GOT3 (cell line): ENCODE measurements around the gene HSD17B10.
"Not testable (repeated sequence)": the region's sequence is repeated elsewhere in the genome, so short reads cannot be mapped to it uniquely, and the experiment has no call there.

Experiments
- DNase-seq: peaks from one replicate; lab custom pipeline; 2025; ENCODE audit warnings: mixed read lengths; lab: John Stamatoyannopoulos, UW

HSD17B10 gene

DNA sequence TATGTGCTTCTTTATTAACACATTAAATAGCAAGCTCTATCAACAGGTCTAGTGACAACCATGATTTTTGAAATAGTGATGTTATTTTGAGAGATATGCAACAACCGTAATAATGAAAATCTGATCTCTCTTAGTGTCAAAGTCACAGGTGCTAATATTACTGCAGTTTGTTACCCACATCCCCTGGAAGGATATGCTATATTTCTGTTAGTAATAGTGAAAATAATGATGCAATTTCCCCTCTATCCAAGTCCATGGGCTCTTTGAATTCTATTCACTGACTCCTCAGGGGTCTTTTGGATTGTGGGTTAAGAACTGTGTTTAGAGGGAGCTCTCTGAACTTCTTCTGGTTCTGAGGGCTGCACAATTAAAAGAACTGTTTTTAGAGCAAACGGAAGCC is 3.0 kb upstream of the HSD17B10 start:
- no peak for DNase-seq

DNA sequence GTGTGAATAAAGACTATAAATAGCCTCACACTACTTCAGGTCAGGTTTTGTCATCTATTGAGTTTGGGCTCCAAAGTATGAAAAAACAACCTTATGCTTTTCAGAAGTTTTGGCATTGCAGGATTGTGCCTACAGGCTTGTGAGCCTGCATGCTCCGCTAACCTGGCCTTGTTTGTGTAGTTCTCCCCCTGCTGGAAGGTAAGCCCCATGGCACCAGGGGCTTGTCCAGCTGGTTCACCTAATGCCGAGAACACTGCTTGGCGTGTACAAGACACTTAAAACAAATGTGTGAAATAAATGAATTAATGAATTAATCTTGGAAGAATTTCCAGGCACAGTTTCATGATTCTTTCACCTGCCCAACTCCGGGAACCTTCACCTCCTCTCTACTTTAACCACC is 1.8 kb upstream of the HSD17B10 start:
- DNase-seq, result no peak

DNA sequence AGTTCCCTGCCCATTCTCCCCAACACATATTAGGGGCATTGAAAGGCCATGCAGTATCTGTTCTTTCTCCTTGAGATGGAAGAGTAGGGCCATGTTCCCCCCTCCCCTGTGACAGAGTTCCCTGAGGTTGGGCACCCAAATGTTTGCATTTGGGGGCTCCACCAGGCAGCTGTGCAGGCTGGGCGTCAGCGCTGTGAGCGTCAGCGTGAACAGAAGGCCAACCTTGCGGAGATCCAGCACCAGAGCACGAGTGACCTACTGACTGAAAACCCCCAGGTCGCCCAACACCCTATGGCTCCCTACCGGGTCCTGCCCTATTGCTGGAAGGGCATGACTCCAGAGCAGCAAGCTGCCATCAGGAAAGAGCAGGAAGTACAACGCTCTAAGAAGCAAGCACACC is 3.9 kb downstream of the HSD17B10 start:
- no peak for DNase-seq

DNA sequence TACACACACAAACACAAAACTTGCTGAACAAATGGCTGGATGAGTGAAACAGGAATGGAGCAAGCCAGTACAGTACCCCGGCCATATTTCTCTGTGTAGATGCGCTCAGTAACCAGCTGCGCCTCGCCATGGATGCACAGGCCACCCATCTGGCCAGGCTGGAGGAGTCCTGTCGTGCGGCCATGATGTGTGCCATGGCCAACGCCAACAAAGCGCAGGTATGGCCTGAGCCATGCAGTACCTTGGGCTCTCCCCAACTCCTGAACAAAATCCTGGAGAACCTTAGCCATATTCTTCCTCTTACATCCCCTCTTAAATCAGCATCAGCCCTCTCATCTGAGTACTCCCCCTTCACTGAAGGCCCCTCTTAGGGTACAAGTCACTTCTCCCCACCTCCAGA is 4.4 kb downstream of the HSD17B10 start:
- no peak for DNase-seq

DNA sequence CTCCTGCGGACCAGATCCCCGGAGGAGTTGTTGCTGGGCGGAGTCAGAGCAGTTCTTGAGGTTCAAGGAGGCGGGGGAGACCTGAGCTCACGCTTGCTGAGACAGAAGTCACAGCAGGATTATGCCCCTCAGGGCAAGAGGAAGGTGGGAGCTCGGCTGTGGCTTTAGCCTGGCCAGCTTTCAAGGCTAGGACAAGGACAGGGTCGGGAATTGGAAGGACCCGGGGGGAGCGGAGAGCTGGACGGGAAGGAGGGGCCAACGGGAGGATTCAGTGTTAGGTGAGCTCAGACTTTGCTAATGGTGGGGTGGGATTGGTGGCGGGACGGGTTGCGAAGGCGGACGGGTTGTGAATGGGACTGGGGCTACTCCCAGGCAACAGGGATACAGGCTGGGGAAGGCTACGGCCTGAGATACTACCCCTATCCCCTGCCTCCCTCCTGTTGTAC is 11.3 kb downstream of the HSD17B10 start, which contains the start of gene RIBC1:
Gene RIBC1 (plus strand): TSS at position 13 of the 446 bp plus-strand sequence. CDS start 3,404 bp downstream, outside the sequence.
- DNase-seq, result no peak

DNA sequence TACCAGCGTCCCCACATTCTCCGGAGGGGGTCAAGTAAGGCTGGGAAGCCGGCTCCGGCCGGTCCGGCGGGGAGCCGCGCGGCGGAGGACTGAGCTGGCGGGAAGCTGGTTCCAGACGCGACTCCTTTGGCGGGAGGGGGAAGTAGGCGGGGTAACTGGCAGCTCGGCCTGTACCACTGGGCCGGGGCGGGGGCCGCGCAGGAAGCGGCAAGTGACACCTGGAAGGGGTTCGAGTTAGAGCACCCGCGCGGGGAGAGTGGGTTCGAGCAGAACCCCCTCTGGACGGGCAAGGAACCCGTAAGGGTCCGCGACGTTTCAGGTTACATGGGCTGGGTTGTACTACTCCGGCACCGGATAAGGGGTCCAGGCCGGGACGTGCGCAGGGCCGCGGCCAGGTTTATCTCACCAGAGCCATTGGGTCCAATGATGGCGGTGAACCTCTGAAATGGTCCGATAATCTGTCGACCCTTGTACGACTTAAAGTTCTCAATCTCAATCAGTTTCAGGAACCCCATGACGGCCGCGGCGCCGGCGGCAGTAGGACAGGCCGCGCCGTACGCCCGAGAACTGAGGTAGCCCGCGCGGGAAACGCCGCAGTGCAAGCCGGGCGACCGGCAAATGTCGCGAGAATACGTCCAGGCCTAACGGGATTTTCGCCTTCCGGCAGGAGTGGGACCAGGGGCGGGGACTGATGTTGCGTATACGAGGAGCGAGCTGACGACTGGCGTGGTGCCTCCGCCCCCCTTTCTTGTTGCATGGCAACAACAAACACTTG is 11.9 kb downstream of the HSD17B10 start, which contains the start of gene SMC1A:
Gene SMC1A (minus strand): TSS at position 569 of the 775 bp plus-strand sequence. CDS start 54 bp downstream, at position 515.
- DNase-seq, result peak; percentile 87

DNA sequence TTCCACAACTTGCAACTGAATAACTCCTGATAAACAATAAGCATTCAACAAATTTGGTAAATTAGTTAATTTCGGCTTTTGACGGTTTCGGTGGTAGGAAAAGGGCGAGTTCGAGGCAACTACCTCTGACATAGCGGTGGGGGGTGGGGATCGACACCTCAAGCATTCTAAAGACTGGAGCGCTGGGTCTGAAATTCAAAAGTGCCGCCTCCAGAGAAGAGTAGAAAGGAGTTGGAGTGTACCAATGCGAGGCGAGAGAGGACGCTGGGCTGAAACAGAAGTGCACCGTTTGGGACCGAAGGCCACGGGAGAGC is 12.4 kb downstream of the HSD17B10 start:
- DNase-seq, result no peak

DNA sequence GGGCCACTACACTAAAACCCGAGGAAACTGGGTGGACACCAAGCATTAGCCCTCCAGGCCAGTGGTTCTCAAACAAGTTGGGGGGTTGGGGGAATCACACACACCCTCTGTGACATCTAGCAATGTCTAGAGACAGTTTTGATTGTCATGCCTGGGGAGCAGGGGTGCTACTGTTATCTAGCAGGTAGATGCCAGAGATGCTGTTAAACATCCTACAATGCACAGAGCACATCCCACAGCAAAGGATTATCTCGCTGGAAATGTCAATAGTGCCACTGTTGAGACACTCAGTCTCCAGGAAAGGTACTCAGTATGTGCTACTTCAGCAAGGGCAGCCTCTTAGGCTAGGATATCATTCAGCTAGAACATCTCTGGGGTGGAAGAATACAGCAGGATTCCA is 13.0 kb downstream of the HSD17B10 start:
- DNase-seq, result no peak

DNA sequence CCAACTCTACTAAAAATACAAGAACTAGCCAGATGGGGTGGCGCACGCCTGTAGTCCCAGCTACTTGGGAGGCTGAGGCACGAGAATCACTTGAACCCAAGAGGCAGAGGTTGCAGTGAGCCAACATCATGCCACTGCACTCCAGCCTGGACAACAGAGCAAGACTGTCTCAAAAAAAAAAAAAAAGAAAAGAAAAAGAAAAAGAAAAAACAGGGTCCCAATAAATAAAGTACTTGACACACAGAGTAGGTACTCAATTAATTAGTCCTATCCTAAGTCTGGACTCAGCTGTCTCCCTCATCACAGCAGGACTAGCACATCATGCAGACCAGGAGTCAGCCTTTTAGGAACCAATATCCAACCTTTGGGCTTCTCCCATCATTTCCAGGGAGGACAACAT is 13.8 kb downstream of the HSD17B10 start:
- not testable (repeated sequence) for DNase-seq

DNA sequence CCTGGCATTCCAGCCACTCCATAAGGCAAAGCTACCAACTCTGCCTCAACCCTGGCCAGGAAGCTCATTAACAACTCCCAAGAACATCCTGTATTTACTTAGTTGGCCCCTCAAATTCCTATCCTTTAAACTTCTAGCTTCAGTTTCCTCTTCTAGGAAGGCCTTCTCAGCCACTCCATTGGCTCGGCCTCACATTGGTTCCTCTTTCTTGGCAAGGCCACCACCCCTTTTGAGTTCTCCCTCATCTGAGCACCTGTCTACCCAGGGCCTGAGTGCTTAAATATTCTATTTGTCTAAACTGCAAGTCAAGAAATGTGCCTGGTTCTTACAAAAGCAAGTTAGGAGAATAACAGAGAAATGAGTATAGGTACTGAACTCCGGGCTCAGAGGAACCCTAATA is 21.7 kb downstream of the HSD17B10 start:
- DNase-seq, result no peak

DNA sequence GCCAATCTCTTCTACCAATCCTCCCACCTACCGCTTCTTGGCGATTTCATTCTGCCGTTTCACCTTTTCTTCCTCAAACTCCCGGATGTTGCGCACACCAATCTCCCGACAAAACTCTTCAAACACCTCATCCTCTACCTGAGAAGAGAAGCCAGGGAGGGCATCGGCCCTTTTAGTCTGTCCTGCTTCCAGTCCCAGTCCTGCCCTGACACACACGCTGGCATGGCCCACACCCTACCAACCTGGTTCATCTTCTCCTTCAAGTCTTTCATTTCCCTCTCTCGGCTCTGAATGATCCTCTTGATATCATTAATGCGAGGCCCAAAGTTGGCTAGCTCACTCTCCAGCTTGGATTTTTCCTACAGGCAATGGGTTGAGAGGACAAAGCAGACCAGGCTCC is 30.6 kb downstream of the HSD17B10 start:
- DNase-seq, result no peak

DNA sequence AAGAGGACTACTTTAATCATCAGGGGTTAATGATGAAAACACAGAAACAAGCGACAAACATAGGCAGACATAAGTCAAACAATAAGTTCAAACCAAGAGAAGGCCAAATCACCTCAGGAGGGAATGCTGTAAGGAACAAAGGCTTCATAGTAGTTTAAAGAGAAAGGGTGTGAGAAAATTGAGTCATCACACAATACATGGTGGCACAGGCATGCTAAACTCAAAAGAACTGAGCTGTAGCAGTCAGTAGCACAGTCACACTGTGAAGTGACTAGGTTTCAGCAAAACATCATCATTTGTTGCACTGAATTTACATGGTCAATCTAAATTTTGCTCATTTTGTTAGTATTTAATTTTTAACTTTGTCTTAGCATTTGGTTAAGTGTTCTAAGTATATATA is 36.0 kb downstream of the HSD17B10 start:
- DNase-seq, result no peak

DNA sequence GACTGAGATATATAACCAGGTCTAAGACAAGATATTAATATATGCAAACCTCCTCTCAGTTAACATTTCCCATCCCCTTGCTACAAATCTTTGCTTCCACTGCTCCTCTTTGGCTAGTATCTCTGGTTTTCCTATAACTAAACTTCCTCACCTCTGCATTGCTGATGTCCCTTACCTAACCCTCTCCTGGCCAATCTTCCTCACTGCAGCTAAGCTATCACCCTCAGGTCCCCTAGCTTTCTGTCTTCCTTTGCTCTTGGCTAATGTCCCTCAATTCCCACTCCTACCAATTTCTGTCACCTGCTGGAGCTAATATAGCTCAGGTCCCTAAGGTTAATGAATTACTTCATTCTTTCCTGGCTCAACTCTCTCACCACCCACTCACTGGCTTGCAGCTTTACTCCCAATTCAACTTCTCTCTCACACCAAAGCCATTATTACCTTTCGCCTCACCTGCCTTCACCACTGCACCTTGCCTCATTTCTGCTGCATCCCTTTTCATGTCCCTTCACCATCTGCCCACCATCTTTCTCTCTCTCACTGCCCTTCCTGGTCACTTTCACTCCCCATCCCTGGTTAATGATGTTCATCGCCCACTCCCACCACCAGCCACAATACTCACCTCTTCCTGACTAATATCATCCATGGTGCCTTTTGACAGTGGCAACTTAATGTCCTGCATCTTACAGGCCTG is 38.4 kb downstream of the HSD17B10 start:
- no peak for DNase-seq

DNA sequence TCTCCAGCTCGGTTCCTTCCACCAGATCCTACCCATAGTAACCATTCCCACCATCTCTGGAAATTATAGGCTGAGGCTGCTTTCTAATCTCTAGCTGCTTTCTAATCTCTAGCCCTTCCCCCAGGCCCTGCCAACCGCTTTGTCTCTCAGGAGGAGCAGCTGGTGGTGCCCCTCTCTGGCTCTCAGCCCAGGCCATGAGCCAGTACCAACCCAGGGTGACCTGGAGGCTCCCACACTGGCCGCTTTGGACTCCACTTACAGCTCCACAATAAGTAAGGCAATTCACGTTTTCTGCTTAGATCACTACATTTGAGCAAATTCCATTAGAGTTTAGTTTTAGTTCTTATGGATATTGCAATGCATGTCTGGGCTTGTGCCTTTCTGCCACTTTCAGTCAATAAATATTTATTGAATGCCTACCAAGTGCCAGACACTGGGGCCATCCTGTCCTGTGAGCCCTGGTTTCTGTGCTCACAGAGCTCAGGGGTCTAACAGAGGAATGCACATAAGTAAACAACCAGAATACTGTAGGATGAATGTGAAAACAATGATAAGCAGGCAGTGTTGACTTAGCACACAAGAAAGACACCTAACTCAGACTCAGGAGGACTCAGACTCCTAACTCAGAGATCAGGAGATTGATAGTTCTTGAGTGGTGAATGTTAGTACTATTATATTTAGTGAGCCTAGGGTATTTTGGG is 50.6 kb downstream of the HSD17B10 start:
- DNase-seq, result no peak
